WTC11 (cell line): Measurements from ENCODE around the gene ZNF615. TPM values are rescaled to one million over a fixed set of nuclear protein-coding genes. Genes with fewer than 3 reads are reported as not detected.

ENCODE experiments used
- ATAC-seq: fragments of 200-7000 bp; cut with Tn5 transposase; 2 replicates; pipeline ENCODE4 v1.10.0; 2021; ENCODE audit warnings: mild to moderate bottlenecking, moderate library complexity
- CTCF ChIA-PET: fragments of 300-600 bp; sonication (Branson Sonifier 250); formaldehyde crosslinking; loops from one replicate; lab custom pipeline; 2021; ENCODE audit warnings: antibody characterized with exemption; lab: Charles Lee
- POLR2A ChIA-PET: fragments of 350-600 bp; sonication (Branson Sonifier 250); formaldehyde crosslinking; loops from one replicate; lab custom pipeline; 2021; ENCODE audit warnings: antibody characterized with exemption; lab: Charles Lee
- DNase-seq: peaks from one replicate; pipeline ENCODE4 v3.0.0; 2021; ENCODE audit warnings: low spot score
- H3K27ac Mint-ChIP-seq: 2 replicates; pipeline ENCODE4 v1.8.0; 2021; ENCODE audit warnings: mixed read lengths
- H3K27me3 Mint-ChIP-seq: 2 replicates; pipeline ENCODE4 v1.8.0; 2021; ENCODE audit warnings: low read depth, mild to moderate bottlenecking, moderate library complexity, mixed read lengths
- H3K36me3 Mint-ChIP-seq: 2 replicates; pipeline ENCODE4 v1.8.0; 2021; ENCODE audit warnings: mixed read lengths
- H3K4me1 Mint-ChIP-seq: 2 replicates; pipeline ENCODE4 v1.8.0; 2022; ENCODE audit warnings: mixed read lengths
- H3K4me3 Mint-ChIP-seq: 2 replicates; pipeline ENCODE4 v1.8.0; 2021; ENCODE audit warnings: mild to moderate bottlenecking, moderate library complexity, mixed read lengths
- H3K9me3 Mint-ChIP-seq: 2 replicates; pipeline ENCODE4 v1.8.0; 2021; ENCODE audit warnings: mixed read lengths
- ATF3 ChIP-seq: sonication (generic); formaldehyde crosslinking; conservative IDR thresholded peaks from 2 replicates; pipeline ENCODE4 v1.8.1; 2022; ENCODE audit warnings: mild to moderate bottlenecking, missing genetic modification reagents
- CTCF ChIP-seq: fragments of 200-600 bp; IDR thresholded peaks from 2 replicates; pipeline ENCODE4 v1.8.0; 2022; ENCODE audit warnings: antibody characterized with exemption
- EMX1 ChIP-seq: fragments of 250-450 bp; sonication (Bioruptor Pico); IDR thresholded peaks from 2 replicates; pipeline ENCODE4 v1.8.0; 2021; ENCODE audit warnings: mild to moderate bottlenecking
- FOXK1 ChIP-seq: sonication (generic); formaldehyde crosslinking; IDR thresholded peaks from 2 replicates; pipeline ENCODE4 v1.8.0; 2022; ENCODE audit warnings: mild to moderate bottlenecking, moderate library complexity, missing genetic modification reagents
- FOXP1 ChIP-seq: sonication (generic); formaldehyde crosslinking; IDR thresholded peaks from 2 replicates; pipeline ENCODE4 v1.8.0; 2022; ENCODE audit warnings: missing genetic modification reagents, mild to moderate bottlenecking, moderate library complexity, borderline replicate concordance
- JAZF1 ChIP-seq: fragments of 250-450 bp; sonication (Bioruptor Pico); IDR thresholded peaks from 2 replicates; pipeline ENCODE4 v1.9.0; 2021; ENCODE audit warnings: moderate library complexity, mild to moderate bottlenecking, inconsistent platforms
- OVOL2 ChIP-seq: fragments of 250-450 bp; sonication (Bioruptor Pico); IDR thresholded peaks from 2 replicates; pipeline ENCODE4 v1.9.0; 2021; ENCODE audit warnings: mild to moderate bottlenecking, borderline replicate concordance
- PREB ChIP-seq: sonication (generic); formaldehyde crosslinking; IDR thresholded peaks from 2 replicates; pipeline ENCODE4 v1.8.1; 2022; ENCODE audit warnings: mild to moderate bottlenecking, missing genetic modification reagents, moderate library complexity, borderline replicate concordance
- SOX15 ChIP-seq: fragments of 250-450 bp; sonication (Bioruptor Pico); IDR thresholded peaks from 2 replicates; pipeline ENCODE4 v1.9.0; 2021; ENCODE audit warnings: mild to moderate bottlenecking
- SP1 ChIP-seq: sonication (generic); formaldehyde crosslinking; conservative IDR thresholded peaks from 2 replicates; pipeline ENCODE4 v1.8.1; 2022; ENCODE audit warnings: missing genetic modification reagents
- TCF7 ChIP-seq: sonication (generic); formaldehyde crosslinking; IDR thresholded peaks from 2 replicates; pipeline ENCODE4 v1.8.0; 2022; ENCODE audit warnings: mild to moderate bottlenecking, low read depth, missing genetic modification reagents, moderate library complexity
- TEAD1 ChIP-seq: sonication (generic); formaldehyde crosslinking; IDR thresholded peaks from 2 replicates; pipeline ENCODE4 v1.8.0; 2022; ENCODE audit warnings: mild to moderate bottlenecking, missing genetic modification reagents
- TP53 ChIP-seq: sonication (generic); formaldehyde crosslinking; IDR thresholded peaks from 2 replicates; pipeline ENCODE4 v1.8.1; 2023; ENCODE audit warnings: mild to moderate bottlenecking, missing genetic modification reagents
- ZNF281 ChIP-seq: sonication (generic); formaldehyde crosslinking; IDR thresholded peaks from 2 replicates; pipeline ENCODE4 v1.8.0; 2023; ENCODE audit warnings: mild to moderate bottlenecking, missing genetic modification reagents
- total RNA-seq: library from RNA; stranded (reverse); gene quantifications from 3 replicates; pipeline ENCODE4 v1.2.3, GENCODE V29; 2021
- TF ChIP-seq, protein P1 (sequence below): fragments of 250-450 bp; sonication (Bioruptor Pico); IDR thresholded peaks from 2 replicates; pipeline ENCODE4 v1.9.0; 2021; ENCODE audit warnings: mild to moderate bottlenecking
- TF ChIP-seq, protein P2 (sequence below): fragments of 250-450 bp; sonication (Bioruptor Pico); IDR thresholded peaks from 2 replicates; pipeline ENCODE4 v1.9.0; 2021; ENCODE audit warnings: moderate library complexity, mild to moderate bottlenecking, inconsistent platforms, borderline replicate concordance

The ZNF615 gene
- total RNA-seq, 1 experiment from 2014 or later: 11.9 TPM

GRCh38 chr19:51980116-51980736 lies 27.8 kb downstream of the ZNF615 start:
- CTCF ChIA-PET: no interaction called here
- DNase-seq: no peak
- no peak overlapping the region for H3K4me3 Mint-ChIP-seq
- ATAC-seq: no peak
- no peak overlapping the region for H3K27ac Mint-ChIP-seq
- peaks cover 42% of the 10 kb centered on the region for H3K36me3 Mint-ChIP-seq
- H3K4me1 Mint-ChIP-seq: peaks cover 17% of the 10 kb centered on the region
- TF ChIP-seq SOX15 (CRISPR knock-in tag) (no peak), ZNF281 (CRISPR knock-in tag) (no peak), JAZF1 (CRISPR knock-in tag) (no peak), TEAD1 (CRISPR knock-in tag) (no peak), SP1 (no peak), FOXP1 (CRISPR knock-in tag) (no peak), OVOL2 (CRISPR knock-in tag) (no peak), TCF7 (CRISPR knock-in tag) (no peak), FOXK1 (CRISPR knock-in tag) (no peak)
- TF ChIP-seq, protein P1, sequence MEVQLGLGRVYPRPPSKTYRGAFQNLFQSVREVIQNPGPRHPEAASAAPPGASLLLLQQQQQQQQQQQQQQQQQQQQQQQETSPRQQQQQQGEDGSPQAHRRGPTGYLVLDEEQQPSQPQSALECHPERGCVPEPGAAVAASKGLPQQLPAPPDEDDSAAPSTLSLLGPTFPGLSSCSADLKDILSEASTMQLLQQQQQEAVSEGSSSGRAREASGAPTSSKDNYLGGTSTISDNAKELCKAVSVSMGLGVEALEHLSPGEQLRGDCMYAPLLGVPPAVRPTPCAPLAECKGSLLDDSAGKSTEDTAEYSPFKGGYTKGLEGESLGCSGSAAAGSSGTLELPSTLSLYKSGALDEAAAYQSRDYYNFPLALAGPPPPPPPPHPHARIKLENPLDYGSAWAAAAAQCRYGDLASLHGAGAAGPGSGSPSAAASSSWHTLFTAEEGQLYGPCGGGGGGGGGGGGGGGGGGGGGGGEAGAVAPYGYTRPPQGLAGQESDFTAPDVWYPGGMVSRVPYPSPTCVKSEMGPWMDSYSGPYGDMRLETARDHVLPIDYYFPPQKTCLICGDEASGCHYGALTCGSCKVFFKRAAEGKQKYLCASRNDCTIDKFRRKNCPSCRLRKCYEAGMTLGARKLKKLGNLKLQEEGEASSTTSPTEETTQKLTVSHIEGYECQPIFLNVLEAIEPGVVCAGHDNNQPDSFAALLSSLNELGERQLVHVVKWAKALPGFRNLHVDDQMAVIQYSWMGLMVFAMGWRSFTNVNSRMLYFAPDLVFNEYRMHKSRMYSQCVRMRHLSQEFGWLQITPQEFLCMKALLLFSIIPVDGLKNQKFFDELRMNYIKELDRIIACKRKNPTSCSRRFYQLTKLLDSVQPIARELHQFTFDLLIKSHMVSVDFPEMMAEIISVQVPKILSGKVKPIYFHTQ: no peak
- H3K27me3 Mint-ChIP-seq: no peaks in the 10 kb centered on the region
- H3K9me3 Mint-ChIP-seq: peaks cover 39% of the 10 kb centered on the region
- POLR2A ChIA-PET: no interaction called here

- Mint-ChIP-seq H3K4me1 (peaks cover 15% of the 10 kb centered on the region), H3K27ac (no peak overlapping the region), H3K4me3 (no peak overlapping the region), H3K27me3 (no peaks in the 10 kb centered on the region)
- no peak for DNase-seq
- no peak for ATAC-seq
- POLR2A ChIA-PET: no interaction called here
- TF ChIP-seq TP53 (CRISPR knock-in tag) (no peak), ATF3 (CRISPR knock-in tag) (no peak), ZNF281 (CRISPR knock-in tag) (no peak)
- TF ChIP-seq, all 79 proteins: peak for 0
- CTCF ChIA-PET: no interaction called here
- peaks cover 47% of the 10 kb centered on the region for H3K9me3 Mint-ChIP-seq
- peaks cover 54% of the 10 kb centered on the region for H3K36me3 Mint-ChIP-seq
Measured at GRCh38 chr19:51978882-51979281, 29.1 kb downstream of the ZNF615 start.

DNA sequence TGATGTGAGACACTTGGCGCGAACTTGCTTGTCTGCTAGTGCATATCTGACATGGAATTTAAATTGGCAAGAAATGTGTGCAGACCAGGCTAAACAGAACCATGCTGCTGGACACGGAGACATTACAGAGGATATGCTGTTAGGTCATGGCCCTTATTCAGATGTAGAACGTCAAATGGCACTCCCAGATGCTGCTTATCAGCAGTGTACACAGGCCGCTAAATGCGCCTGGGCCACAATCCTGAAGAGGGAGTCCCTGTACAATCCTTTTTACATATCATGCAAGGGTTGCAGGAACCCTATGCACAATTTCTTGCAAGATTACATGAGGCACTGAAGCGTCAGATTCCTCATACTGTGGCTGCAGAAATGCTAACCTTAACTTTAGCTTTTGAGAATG lies 30.7 kb downstream of the ZNF615 start:
- Mint-ChIP-seq H3K36me3 (peaks cover 70% of the 10 kb centered on the region), H3K27me3 (no peaks in the 10 kb centered on the region), H3K9me3 (peaks cover 60% of the 10 kb centered on the region), H3K4me1 (peaks cover 15% of the 10 kb centered on the region), H3K4me3 (no peak overlapping the region), H3K27ac (no peak overlapping the region)
- ChIA-PET POLR2A (no interaction called here), CTCF (interaction anchor here (1.1 kb wide), 1 partner anchor 199 kb away, joined by 5 read pairs; no protein-coding TSS in a partner anchor)
- ATAC-seq (no peak), DNase-seq (no peak)
- TF ChIP-seq EMX1 (CRISPR knock-in tag) (no peak), CTCF (no peak), PREB (CRISPR knock-in tag) (no peak)
- TF ChIP-seq, protein P2, sequence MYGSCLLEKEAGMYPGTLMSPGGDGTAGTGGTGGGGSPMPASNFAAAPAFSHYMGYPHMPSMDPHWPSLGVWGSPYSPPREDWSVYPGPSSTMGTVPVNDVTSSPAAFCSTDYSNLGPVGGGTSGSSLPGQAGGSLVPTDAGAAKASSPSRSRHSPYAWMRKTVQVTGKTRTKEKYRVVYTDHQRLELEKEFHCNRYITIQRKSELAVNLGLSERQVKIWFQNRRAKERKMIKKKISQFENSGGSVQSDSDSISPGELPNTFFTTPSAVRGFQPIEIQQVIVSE (CRISPR knock-in tag): no peak
